Stimulated activated CD4-positive, alpha-beta T cell treated with anti-CD3 and anti-CD28 coated beads, TNF-alpha, amount 100 ng/mL, for 4 hours (primary cell): ENCODE results near the gene CRK.
"Not testable (repeated sequence)": the region's sequence is repeated elsewhere in the genome, so short reads cannot be mapped to it uniquely, and the experiment has no call there.

ENCODE experiments used
- DNase-seq, 3 experiments: peaks; one replicate each; pipeline ENCODE4 v3.0.0-alpha.2; 2020; ENCODE audit warnings: low read depth in 3 of 3

Gene CRK

DNA sequence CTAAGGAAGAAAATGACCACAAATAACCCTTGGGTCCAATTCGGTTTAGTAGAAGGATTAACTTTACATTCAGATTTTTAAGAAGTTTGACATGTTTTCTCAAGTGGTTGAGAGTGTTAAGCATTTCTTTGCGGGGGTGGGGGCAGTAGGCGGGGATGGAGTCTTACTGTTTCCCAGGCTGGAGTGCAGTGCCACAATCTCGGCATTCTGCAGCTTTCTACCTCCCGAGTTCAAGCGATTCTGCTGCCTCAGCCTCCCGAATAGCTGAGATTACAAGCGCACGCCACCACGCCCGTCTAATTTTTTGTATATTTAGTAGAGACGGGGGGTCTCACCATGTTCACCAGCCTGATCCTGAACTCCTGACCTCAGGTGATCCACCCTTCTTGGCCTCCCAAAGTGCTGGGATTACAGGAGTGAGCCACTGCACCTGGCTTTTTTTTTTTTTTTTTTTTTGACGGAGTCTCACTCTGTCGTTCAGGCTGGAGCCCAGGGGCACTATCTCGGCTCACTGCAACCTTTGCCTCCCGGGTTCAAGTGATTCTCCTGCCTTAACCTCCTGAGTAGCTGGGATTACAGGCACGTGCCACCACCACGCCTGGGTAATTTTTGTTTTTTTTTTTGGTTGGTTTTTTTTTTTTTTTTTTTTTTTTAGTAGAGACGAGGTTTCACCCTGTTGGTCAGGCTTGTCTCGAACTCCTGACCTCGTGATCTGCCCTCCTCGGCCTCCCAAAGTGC is 68.4 kb downstream of the CRK start:
- DNase-seq = not testable (repeated sequence)

- not testable (repeated sequence) for DNase-seq
These were observed 69.3 kb downstream of the CRK start for GRCh38 chr17:1386675-1387190.

DNA sequence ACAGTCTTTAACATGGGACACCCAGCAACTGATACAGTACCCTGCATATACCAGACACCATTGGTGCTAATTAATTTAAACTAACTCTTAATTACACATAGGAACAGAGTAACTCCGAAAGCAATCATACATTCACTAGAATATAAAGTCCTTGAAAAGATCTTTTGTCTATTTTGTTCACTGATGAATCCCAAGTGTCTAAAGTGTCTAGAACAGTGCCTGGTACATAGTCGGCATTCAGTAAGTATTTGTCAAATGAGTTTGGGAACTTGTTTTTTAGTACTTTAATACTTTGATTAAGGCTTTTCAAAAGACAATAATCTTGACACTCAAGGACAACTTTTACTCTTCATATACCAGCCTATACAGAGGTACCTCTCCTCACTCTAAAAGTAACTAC is 69.8 kb downstream of the CRK start:
- no peak for DNase-seq

DNA sequence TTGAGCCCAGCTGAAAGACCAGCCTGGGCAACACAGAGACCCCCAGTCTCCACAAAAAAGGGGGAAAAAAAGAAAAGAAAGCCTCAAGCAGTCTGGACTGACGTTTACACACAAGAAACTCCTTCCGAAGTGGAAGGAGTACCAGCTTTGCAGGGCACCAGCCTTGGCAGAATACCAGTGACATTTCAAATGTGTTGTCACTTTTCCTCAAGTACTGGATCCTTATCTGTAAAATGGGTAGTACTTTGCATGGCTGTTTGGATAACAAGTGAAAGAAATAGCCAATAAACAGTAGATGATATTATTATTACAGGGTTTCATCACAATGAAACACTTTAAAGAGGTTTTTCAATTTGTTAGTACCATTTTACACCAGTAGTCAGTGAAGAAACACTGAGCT is 70.2 kb downstream of the CRK start:
- no peak for DNase-seq

DNA sequence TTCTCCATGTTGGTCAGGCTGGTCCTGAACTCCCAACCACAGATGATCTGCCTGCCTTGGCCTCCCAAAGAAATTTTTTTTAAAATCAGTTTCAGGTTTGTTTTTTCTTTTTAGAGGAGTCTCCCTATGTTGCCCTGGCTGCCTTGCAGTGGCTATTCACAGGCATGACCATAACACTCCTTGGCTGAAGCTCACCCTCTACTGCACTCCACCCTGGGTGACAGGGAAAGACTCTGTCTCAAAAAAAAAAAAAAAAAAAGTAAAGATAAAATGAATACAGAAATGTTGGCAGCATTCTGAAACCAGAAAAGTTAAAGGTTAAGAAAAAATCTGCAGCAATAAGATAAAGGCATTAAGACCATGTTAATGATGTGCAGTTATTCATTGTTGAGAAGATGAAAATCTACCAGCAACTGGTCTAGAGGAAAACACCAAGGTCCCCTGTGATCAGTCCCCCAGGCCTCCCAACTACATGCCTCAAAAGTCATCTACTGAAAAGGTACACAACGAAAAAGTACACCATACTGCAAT is 71.1 kb downstream of the CRK start:
- no peak for DNase-seq

- no peak for DNase-seq
These were observed 76.1 kb downstream of the CRK start for GRCh38 chr17:1379930-1380313.

- no peak for DNase-seq
These were observed 76.7 kb downstream of the CRK start for GRCh38 chr17:1379208-1379929.

- DNase-seq = not testable (repeated sequence)
These were observed 77.6 kb downstream of the CRK start for GRCh38 chr17:1378476-1378860.

- no peak for DNase-seq
These were observed 78.7 kb downstream of the CRK start for GRCh38 chr17:1377334-1377733.

DNA sequence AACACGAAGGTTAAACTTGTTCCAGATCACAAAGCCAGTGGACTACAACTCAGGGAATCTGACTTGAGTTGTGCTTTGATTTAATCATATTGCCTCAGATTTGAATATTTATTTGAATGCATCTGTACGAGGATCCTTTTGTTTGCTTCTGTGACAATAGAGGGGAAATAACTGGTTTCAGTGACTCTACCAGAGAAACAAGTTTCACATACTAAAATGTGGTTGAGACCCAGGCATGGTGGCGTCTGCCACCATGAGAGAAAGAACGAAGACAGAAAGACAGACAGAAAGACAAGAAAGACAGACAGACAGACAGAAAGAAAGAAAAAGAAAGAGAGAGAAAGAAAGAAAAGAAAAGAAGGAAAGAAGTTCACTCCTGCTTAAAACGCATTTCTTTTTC is 80.0 kb downstream of the CRK start:
- DNase-seq = no peak

GRCh38 chr17:1375615-1376014 is 80.4 kb downstream of the CRK start:
- DNase-seq = no peak

GRCh38 chr17:1374431-1375177 is 81.4 kb downstream of the CRK start:
- DNase-seq = no peak

GRCh38 chr17:1373707-1374237 is 82.3 kb downstream of the CRK start:
- no peak for DNase-seq

GRCh38 chr17:1372618-1373017 is 83.4 kb downstream of the CRK start:
- DNase-seq = no peak

- no peak for DNase-seq
These were observed 84.0 kb downstream of the CRK start for GRCh38 chr17:1371893-1372590.
